C4-2B (cell line): Measurements from ENCODE around the gene KRTAP20-2.

Experiments
- H3K27ac ChIP-seq: fragments of 450-650 bp; 2 replicates; pipeline ENCODE4 v1.5.1; 2017
- CTCF ChIP-seq: fragments of 450-650 bp; conservative IDR thresholded peaks from 2 replicates; pipeline ENCODE4 v1.5.1; 2017; ENCODE audit warnings: mild to moderate bottlenecking
- ZFX ChIP-seq: fragments of 450-650 bp; IDR thresholded peaks from 2 replicates; pipeline ENCODE4 v1.6.1; 2017

KRTAP20-2 gene

GRCh38 chr21:30613836-30614235 is 21.2 kb upstream of the KRTAP20-2 start, which contains the start of gene KRTAP6-1:
Gene KRTAP6-1, minus strand, starts transcription at chr21:30613930. Its CDS starts 26 bp downstream, at chr21:30613904.
- TF ChIP-seq CTCF (no peak), ZFX (no peak)
- no peak within 1 kb of the TSS for H3K27ac ChIP-seq

- H3K27ac ChIP-seq: no peak overlapping the region
- TF ChIP-seq ZFX (no peak), CTCF (no peak)
Observed at GRCh38 chr21:30615199-30615598, 19.8 kb upstream of the KRTAP20-2 start.

- TF ChIP-seq ZFX (no peak), CTCF (no peak)
- no peak within 1 kb of the TSS for H3K27ac ChIP-seq
Observed at GRCh38 chr21:30616125-30616524, 18.9 kb upstream of the KRTAP20-2 start, which contains the start of gene KRTAP20-1. Gene KRTAP20-1, plus strand, starts transcription at chr21:30616425. Its CDS starts 30 bp downstream, at chr21:30616455.

- no peak for TF ChIP-seq CTCF
- TF ChIP-seq ZFX: no peak
- no peak overlapping the region for H3K27ac ChIP-seq
Observed at GRCh38 chr21:30620080-30620479, 14.9 kb upstream of the KRTAP20-2 start.

GRCh38 chr21:30620522-30620921 is 14.5 kb upstream of the KRTAP20-2 start, which contains the start of gene KRTAP20-4:
Gene KRTAP20-4, plus strand, starts transcription at chr21:30620627.
- H3K27ac ChIP-seq: no peak within 1 kb of the TSS
- no peak for TF ChIP-seq ZFX
- no peak for TF ChIP-seq CTCF

- no peak overlapping the region for H3K27ac ChIP-seq
- TF ChIP-seq CTCF (no peak), ZFX (no peak)
Observed at GRCh38 chr21:30623362-30623761, 11.6 kb upstream of the KRTAP20-2 start.

- TF ChIP-seq ZFX (no peak), CTCF (no peak)
- no peak overlapping the region for H3K27ac ChIP-seq
Observed at GRCh38 chr21:30625449-30626165, 9.4 kb upstream of the KRTAP20-2 start.
